MM.1S (cell line): ENCODE data around the gene TTC7B.

Source experiments
- DNase-seq: peaks from one replicate; pipeline ENCODE4 v3.0.0-alpha.2; 2015
- H2AFZ ChIP-seq: fragments of 300-600 bp; sonication (generic); 2 replicates; pipeline ENCODE4 v1.6.0; 2016; ENCODE audit warnings: antibody characterized with exemption, low read length
- H3F3A ChIP-seq: fragments of 300-600 bp; sonication (generic); 2 replicates; pipeline ENCODE4 v1.6.1; 2016; ENCODE audit warnings: mild to moderate bottlenecking, antibody characterized with exemption, low read length, moderate library complexity, mixed read lengths; ENCODE audit not compliant: insufficient read depth
- H3K27ac ChIP-seq: fragments of 300-600 bp; sonication (generic); 2 replicates; pipeline ENCODE4 v1.5.1; 2016; ENCODE audit warnings: mild to moderate bottlenecking, low read length
- H3K27me3 ChIP-seq: fragments of 300-600 bp; sonication (generic); replicated peaks from 2 replicates; pipeline ENCODE4 v1.6.0; 2016; ENCODE audit warnings: low read length; ENCODE audit not compliant: insufficient read depth
- H3K36me3 ChIP-seq: fragments of 300-600 bp; sonication (generic); replicated peaks from 2 replicates; pipeline ENCODE4 v1.6.1; 2016; ENCODE audit warnings: mild to moderate bottlenecking, low read length, mixed read lengths; ENCODE audit not compliant: insufficient read depth
- H3K4me1 ChIP-seq: fragments of 300-600 bp; sonication (generic); 2 replicates; pipeline ENCODE4 v1.6.1; 2016; ENCODE audit warnings: low read length, mixed read lengths
- H3K4me2 ChIP-seq: fragments of 300-600 bp; sonication (generic); 2 replicates; pipeline ENCODE4 v1.6.0; 2016; ENCODE audit warnings: low read depth, low read length
- H3K4me3 ChIP-seq: fragments of 300-600 bp; sonication (generic); 2 replicates; pipeline ENCODE4 v1.5.1; 2016; ENCODE audit warnings: low read length, mixed read lengths
- H3K79me2 ChIP-seq: fragments of 300-600 bp; sonication (generic); 2 replicates; pipeline ENCODE4 v1.6.1; 2016; ENCODE audit warnings: mixed run types, low read length, mixed read lengths
- H3K9ac ChIP-seq: fragments of 300-600 bp; sonication (generic); 2 replicates; pipeline ENCODE4 v1.6.1; 2016; ENCODE audit warnings: low read length, mixed read lengths
- H3K9me2 ChIP-seq: fragments of 300-600 bp; sonication (generic); replicated peaks from 2 replicates; pipeline ENCODE4 v1.6.1; 2016; ENCODE audit warnings: mild to moderate bottlenecking, low read length, mixed read lengths; ENCODE audit not compliant: insufficient read depth
- H3K9me3 ChIP-seq: fragments of 300-600 bp; sonication (generic); replicated peaks from 2 replicates; pipeline ENCODE4 v1.6.1; 2016; ENCODE audit warnings: mild to moderate bottlenecking, low read length, mixed read lengths; ENCODE audit not compliant: insufficient read depth
- H4K20me1 ChIP-seq: fragments of 300-600 bp; sonication (generic); 2 replicates; pipeline ENCODE4 v1.6.1; 2016; ENCODE audit warnings: mild to moderate bottlenecking, low read length, moderate library complexity, mixed read lengths; ENCODE audit not compliant: insufficient read depth
- EZH2 ChIP-seq: fragments of 300-600 bp; sonication (generic); optimal IDR thresholded peaks from 2 replicates; pipeline ENCODE3; 2017; ENCODE audit warnings: low read depth, mild to moderate bottlenecking, antibody characterized with exemption, low read length, mixed read lengths
- EZH2phosphoT487 ChIP-seq: fragments of 300-600 bp; sonication (generic); IDR thresholded peaks from 2 replicates; pipeline ENCODE4 v1.6.1; 2018; ENCODE audit warnings: antibody characterized with exemption, low read length
- TF ChIP-seq, protein P1 (sequence below): fragments of 300-600 bp; sonication (generic); IDR thresholded peaks from 2 replicates; pipeline ENCODE4 v1.5.1; 2016; ENCODE audit warnings: antibody characterized with exemption, low read length, mixed read lengths

TTC7B gene

DNA sequence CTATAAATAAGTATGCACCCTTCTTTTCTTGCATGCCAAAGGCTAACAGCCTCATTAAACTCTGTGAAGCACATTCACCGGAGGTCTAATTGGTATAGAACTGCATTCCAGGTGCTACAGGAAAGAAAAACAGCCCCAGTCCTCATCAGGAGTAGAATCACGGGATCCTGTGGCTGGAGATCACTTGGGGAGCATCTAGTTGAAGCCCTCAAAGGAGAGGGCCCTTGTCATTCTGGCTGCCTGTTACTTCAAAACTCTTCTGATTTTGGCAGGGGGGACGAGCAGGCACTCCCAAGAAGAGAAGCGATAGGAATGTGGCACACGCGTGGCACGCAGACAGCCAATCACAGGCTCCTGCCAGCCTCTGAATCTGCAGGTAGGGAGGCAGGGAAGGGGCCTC, 154.4 kb downstream of the TTC7B start:
- Histone ChIP-seq H2AFZ (no peak overlapping the region), H3F3A (no peaks in the 10 kb centered on the region), H4K20me1 (no peaks in the 10 kb centered on the region), H3K9ac (no peak overlapping the region), H3K79me2 (no peaks in the 10 kb centered on the region), H3K4me1 (no peaks in the 10 kb centered on the region), H3K9me2 (no peaks in the 10 kb centered on the region), H3K27ac (no peak overlapping the region), H3K4me2 (no peak overlapping the region), H3K27me3 (no peaks in the 10 kb centered on the region), H3K9me3 (no peaks in the 10 kb centered on the region), H3K4me3 (no peak overlapping the region), H3K36me3 (no peaks in the 10 kb centered on the region)
- TF ChIP-seq EZH2phosphoT487 = no peak
- no peak for DNase-seq

DNA sequence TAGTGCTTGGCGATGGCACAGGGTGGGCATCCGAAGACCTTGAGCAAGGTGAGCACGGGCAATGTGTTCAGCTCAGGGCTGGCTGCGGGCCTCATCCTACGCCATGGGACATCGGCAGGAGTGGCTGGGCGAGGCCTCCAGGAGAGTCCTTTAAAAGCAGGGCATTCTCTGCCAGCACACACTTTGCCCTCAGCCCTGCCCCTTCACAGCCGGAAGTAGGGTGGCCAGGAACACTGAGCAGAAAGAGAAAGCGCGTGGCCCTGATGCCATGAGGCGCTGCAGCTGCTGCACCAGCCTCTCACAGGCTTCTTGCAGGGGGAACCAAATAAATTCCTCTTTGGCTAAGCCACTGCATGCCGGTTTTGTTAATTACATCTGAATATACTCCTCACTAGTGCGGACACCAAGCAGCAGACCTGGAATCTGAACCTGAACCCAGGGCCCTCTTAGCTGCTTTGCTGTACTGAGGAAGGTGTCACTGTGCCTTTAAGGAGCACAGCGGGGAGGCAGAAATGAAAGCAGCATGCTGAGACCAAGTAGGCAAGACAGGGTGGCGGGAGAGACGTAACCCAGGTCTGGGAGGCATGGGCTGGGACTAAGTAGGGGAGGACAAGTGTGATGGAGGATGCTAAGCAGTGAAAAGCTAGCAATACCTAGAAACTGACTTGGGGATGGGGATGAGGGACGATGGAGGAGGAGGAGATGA, 155.2 kb downstream of the TTC7B start:
- Histone ChIP-seq H3K79me2 (no peaks in the 10 kb centered on the region), H3K4me1 (no peaks in the 10 kb centered on the region), H3K27me3 (no peaks in the 10 kb centered on the region), H3K9me2 (no peaks in the 10 kb centered on the region), H3K9ac (no peak overlapping the region), H3K36me3 (no peaks in the 10 kb centered on the region), H3K4me2 (no peak overlapping the region), H3K9me3 (no peaks in the 10 kb centered on the region), H3F3A (no peaks in the 10 kb centered on the region), H4K20me1 (no peaks in the 10 kb centered on the region), H2AFZ (no peak overlapping the region), H3K4me3 (no peak overlapping the region), H3K27ac (no peak overlapping the region)
- no peak for DNase-seq
- TF ChIP-seq, protein P1, sequence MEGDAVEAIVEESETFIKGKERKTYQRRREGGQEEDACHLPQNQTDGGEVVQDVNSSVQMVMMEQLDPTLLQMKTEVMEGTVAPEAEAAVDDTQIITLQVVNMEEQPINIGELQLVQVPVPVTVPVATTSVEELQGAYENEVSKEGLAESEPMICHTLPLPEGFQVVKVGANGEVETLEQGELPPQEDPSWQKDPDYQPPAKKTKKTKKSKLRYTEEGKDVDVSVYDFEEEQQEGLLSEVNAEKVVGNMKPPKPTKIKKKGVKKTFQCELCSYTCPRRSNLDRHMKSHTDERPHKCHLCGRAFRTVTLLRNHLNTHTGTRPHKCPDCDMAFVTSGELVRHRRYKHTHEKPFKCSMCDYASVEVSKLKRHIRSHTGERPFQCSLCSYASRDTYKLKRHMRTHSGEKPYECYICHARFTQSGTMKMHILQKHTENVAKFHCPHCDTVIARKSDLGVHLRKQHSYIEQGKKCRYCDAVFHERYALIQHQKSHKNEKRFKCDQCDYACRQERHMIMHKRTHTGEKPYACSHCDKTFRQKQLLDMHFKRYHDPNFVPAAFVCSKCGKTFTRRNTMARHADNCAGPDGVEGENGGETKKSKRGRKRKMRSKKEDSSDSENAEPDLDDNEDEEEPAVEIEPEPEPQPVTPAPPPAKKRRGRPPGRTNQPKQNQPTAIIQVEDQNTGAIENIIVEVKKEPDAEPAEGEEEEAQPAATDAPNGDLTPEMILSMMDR = no peak
- TF ChIP-seq EZH2phosphoT487 = no peak
- TF ChIP-seq EZH2 = no peak

DNA sequence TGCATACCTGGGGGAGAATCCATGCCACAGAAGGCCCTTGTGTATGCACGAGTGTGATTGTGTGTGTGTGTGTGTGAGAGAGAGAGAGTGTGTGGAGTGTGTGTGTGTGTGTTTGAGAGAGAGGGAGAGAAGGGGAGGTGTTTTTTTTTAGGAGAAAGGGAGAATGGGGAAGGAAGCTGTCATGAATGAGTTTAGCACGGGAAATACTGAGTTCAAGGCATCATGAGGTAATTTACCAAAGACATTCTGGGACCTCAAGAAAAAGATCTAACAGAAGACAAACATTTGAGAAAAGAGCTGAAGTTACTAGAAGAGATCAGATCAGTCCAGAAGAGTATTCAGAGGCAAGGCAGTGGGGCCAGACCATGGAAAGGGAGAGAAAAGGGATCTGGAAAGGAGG, 157.1 kb downstream of the TTC7B start:
- no peaks in the 10 kb centered on the region for H4K20me1 ChIP-seq
- H3K27me3 ChIP-seq = no peaks in the 10 kb centered on the region
- H3K27ac ChIP-seq = no peak overlapping the region
- TF ChIP-seq EZH2 (no peak), EZH2phosphoT487 (no peak)
- TF ChIP-seq, protein P1 = no peak
- H3K4me2 ChIP-seq = no peak overlapping the region
- no peak overlapping the region for H3K4me3 ChIP-seq
- no peaks in the 10 kb centered on the region for H3K4me1 ChIP-seq
- no peaks in the 10 kb centered on the region for H3K9me3 ChIP-seq
- H3K36me3 ChIP-seq = no peaks in the 10 kb centered on the region
- no peak overlapping the region for H3K9ac ChIP-seq
- no peaks in the 10 kb centered on the region for H3K9me2 ChIP-seq
- no peaks in the 10 kb centered on the region for H3K79me2 ChIP-seq
- H3F3A ChIP-seq = no peaks in the 10 kb centered on the region
- H2AFZ ChIP-seq = no peak overlapping the region
- DNase-seq = no peak

DNA sequence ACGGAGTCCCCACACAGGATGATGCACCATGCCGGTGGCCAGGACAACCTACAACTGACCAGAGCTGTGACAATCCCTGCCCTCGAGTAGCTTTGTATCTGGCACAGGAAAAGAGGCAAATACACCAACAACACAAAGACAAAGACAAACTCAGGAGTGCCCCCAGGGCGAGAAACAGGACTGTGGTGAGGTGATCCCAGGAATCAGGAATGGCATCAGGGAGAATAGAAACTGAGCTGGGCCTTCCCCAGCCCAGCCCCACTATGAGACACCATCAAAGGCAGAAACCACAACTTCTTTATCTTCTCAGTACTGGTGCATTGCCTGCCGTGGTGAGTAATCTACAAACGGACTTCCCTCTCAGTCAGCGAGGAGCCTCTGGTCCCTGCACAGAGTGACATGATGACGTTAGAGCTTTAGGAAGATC, 157.7 kb downstream of the TTC7B start:
- Histone ChIP-seq H3K4me3 (no peak overlapping the region), H3K4me2 (no peak overlapping the region), H3K27ac (no peak overlapping the region)

More for the DNA sequence above, 157.7 kb downstream of the TTC7B start:
- Histone ChIP-seq H3K9me2 (no peaks in the 10 kb centered on the region), H4K20me1 (no peaks in the 10 kb centered on the region), H3K36me3 (no peaks in the 10 kb centered on the region), H3K9me3 (no peaks in the 10 kb centered on the region), H3K4me1 (no peaks in the 10 kb centered on the region), H3K9ac (no peak overlapping the region), H3F3A (no peaks in the 10 kb centered on the region), H2AFZ (no peak overlapping the region), H3K79me2 (no peaks in the 10 kb centered on the region), H3K27me3 (no peaks in the 10 kb centered on the region)
- no peak for DNase-seq
- TF ChIP-seq, protein P1 = no peak
- TF ChIP-seq EZH2 (no peak), EZH2phosphoT487 (no peak)
